HL-60/S4 (cell line): ENCODE data around the gene MSL3.

Experiments used
- in situ Hi-C: fragments of 300-500 bp; cut with MboI; formaldehyde crosslinking; loops from 2 replicates; pipeline ENCODE4 v1.14.3; 2022; ENCODE audit warnings: low sequenced_read_pairs

Gene MSL3

DNA sequence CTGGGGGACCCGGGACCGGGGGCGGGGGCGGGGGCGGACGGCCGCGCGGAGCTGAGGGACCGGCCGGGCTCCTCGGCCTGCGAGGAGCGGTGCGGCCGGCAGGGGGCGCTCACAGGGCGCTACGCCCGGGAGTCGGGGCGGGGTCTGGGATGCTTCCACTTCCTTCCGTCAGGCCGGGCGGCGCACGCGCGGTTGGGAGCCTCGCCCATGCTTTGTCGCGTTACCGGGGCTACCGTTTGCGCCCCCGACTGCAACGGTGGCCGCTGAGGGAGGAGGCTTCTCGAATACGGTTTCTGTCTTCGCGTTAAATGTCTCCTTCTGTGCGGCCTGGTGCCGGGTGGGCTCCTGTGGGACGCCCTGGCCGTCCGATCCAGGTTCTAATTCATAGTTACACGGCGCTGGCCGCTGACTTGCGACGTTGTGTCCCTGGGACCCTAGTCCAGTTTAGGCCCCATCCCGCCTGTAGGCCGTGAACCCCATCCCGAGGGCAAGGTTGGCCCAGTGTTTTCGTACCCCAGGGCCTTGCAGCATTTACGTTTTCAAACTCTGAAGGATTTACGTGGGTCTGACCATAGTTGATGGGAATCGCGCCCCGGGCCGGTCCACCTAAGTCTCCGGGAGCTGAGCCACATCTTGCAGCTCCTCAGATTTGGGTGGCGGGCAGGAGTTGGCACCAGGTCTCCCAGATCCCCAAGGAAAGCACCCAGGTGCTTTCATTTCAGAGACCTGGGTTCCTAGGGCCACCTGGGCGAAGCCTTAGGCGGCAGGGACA lies 549 bp downstream of the MSL3 start:
- in situ Hi-C loops, result loop anchor here (25.0 kb wide), 1 partner anchor 221 kb away; no protein-coding TSS in a partner anchor

- in situ Hi-C loops, result loop anchor here (25.0 kb wide), 1 partner anchor 222 kb away; no protein-coding TSS in a partner anchor
Measured at GRCh38 chrX:11759172-11759460, 1.1 kb downstream of the MSL3 start.

- in situ Hi-C loops, result loop anchor here (25.0 kb wide), 1 partner anchor 222 kb away; no protein-coding TSS in a partner anchor
Measured at GRCh38 chrX:11759461-11760311, 1.6 kb downstream of the MSL3 start.

- in situ Hi-C loops, result loop anchor here (25.0 kb wide), 1 partner anchor 224 kb away; no protein-coding TSS in a partner anchor
Measured at GRCh38 chrX:11760958-11761357, 2.9 kb downstream of the MSL3 start.

DNA sequence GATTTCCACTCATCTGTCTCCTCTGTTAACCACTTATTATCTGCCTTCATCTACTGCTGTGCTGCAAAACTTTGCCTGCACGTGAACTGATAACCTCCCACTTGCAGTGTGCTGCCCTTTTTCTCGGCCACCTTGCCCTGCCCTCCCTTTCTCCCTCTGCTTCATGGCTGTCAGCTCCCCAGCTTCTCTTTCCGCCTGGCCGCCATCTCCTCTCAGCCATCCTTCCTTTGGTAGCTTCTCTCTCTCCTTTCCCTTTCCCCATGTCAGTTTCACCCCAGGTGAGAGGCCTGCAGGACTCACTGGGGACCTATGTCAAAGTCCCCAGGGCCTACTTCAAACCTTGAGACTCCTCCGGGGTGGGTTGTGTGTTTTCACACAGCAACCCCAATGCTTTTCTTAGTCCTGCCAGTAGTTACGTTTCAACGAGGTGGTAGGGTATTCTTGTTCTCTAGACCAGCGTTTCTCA lies 6.6 kb downstream of the MSL3 start:
- in situ Hi-C loops, result loop anchor here (25.0 kb wide), 1 partner anchor 227 kb away; no protein-coding TSS in a partner anchor

DNA sequence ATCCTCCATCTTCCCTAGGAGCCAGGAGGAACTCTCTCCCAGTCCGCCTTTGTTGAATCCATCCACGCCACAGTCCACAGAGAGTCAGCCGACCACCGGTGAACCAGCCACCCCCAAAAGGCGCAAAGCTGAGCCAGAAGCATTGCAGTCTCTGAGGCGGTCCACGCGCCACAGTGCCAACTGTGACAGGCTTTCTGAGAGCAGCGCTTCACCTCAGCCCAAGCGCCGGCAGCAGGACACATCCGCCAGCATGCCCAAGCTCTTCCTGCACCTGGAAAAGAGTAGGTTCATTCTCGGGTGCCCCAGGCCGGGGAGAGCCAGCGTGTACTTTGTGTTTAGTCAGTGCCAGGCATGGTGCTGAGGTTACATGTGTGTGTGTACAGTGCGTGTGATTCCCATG lies 7.4 kb downstream of the MSL3 start:
- in situ Hi-C loops, result loop anchor here (25.0 kb wide), 1 partner anchor 228 kb away; no protein-coding TSS in a partner anchor

DNA sequence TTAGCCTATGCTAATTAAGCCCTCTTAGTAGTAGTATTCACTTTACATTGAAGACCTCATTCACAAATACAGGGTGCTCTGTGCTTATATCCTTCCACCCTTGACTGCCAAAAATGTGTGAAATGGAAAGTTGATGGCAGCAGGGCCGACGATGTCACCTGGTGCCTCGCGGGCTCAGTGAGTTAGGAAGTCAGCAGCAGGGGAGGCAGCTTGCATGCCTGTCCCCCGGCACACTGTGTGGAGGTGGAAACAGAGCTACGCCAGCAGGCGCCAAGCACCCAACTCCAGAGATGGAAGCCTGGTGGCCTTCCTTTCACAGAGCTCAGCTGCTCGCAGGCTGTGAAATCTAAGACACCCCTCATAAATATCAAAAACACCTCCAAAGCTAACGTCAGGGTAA lies 8.4 kb downstream of the MSL3 start:
- in situ Hi-C loops, result loop anchor here (25.0 kb wide), 1 partner anchor 229 kb away; no protein-coding TSS in a partner anchor

GRCh38 chrX:11768039-11768438 lies 10.0 kb downstream of the MSL3 start:
- in situ Hi-C loops, result loop anchor here (25.0 kb wide), 1 partner anchor 231 kb away; no protein-coding TSS in a partner anchor

DNA sequence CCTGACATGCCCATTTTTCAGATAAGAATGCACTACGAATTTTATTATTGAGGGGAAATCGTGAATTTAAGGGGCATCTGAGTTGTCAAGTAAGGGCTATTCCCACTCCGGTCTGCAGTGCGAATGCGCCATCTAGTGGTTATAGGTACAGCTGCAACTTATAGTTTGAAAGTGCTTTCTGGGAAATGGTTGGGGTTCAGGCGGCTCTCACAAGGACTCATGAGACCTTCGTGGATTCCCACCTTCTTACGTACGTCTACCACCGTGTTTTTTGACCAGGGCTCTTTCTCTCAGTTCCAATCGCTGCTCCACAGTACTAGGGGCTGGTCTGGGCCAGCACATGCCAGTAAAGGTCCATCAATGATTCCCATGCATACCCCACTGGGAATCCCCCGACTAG lies 12.3 kb downstream of the MSL3 start:
- in situ Hi-C loops, result loop anchor here (25.0 kb wide), 1 partner anchor 233 kb away; no protein-coding TSS in a partner anchor

DNA sequence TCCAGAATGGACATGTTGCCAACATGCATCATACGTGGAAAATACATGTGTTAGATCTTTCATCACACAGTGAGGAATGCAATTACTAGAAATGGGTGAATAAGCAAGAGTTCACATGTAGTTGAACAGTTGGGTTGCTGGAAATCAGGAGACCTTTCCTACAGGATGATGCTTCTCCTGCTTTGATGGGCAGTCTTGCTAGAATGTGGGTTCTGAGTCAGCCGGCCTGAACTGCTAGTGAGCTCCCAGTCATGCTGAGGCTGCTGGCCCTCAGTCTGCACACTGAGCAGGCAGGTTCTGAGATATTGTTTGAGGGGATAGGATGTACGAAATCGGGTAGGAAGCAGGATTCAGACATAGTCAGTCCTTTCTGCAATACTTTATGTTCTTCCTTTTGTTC lies 20.2 kb downstream of the MSL3 start:
- in situ Hi-C loops, result no loop called here

GRCh38 chrX:11781133-11781532 lies 23.1 kb downstream of the MSL3 start:
- in situ Hi-C loops, result no loop called here

- in situ Hi-C loops, result no loop called here
Measured at GRCh38 chrX:11781734-11782370, 23.8 kb downstream of the MSL3 start.

DNA sequence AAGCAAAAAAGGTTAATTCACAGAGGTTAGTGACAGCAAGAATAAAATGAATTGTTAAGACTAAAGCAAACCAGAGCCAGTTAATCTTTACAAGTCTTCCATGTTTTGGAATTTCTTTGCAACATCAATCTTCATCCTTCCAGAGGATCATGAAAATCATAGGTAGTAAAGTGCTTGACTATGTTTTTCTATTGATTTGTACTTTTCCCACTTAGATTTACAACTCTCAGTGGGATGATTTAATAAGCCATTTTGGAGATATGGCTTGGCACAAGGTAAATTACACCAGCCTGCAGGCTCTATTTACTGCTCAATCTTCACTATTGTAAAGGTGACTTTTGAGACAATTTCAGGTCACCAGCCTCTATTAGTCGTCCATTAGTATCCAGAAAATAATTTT lies 26.5 kb downstream of the MSL3 start:
- in situ Hi-C loops, result no loop called here

DNA sequence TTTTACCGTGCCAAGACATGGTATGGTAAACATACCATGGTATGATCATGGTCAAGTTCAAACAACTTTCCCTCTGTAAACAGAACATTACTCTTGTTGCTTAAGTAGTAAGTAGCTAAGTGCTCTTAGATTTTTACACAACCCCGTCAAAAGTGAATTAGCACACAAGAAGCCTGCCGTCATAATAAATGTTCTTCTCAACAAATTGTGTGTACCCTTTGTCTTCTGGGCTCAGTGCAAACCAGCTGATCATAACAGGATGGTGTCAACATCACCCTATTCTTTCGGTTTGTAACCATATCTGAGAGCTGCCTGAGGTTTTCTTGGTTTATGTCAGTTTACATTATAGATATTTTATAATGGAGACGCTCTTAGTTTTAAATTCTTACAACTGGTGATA lies 28.8 kb downstream of the MSL3 start:
- in situ Hi-C loops, result no loop called here

DNA sequence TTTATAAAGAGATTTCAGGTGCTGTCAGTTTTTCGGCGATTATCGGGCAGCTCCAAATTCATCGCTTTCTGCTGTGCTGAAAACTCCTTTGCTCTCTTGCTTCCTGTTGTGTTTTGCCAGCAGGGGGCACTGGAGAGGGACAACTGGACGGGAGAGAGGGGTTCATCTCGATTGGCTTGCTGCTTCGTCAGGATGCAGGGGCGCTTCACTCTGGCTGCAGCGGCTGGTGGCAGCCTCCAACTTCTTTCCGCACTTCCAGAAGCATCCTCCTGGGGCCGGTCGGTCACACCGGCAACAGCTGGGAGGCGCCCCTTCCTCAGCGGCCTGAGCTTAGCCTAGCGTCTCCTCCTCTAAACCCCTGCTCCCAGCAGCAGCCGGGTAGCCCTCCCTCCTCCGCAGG lies 29.5 kb downstream of the MSL3 start:
- in situ Hi-C loops, result no loop called here

DNA sequence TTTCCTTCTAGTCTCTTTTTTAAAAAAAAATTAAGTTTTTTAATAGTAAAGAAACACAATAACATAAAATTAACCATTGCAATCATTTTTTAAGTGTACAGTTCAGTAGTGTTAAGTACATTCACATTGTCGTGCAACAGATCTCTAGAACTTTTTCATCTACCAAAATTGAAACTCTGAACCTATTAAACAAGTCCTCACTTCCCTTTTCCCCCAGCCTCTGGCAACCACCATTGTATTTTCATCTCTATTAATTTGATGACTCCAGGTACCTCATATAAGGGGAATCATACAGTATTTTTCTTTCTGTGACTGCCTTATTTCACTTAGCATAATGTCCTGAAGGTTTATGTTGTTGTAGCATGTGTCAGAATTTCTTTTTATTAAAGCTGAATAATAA lies 31.8 kb downstream of the MSL3 start:
- in situ Hi-C loops, result no loop called here

GRCh38 chrX:11791090-11791489 lies 33.1 kb downstream of the MSL3 start:
- in situ Hi-C loops, result no loop called here

DNA sequence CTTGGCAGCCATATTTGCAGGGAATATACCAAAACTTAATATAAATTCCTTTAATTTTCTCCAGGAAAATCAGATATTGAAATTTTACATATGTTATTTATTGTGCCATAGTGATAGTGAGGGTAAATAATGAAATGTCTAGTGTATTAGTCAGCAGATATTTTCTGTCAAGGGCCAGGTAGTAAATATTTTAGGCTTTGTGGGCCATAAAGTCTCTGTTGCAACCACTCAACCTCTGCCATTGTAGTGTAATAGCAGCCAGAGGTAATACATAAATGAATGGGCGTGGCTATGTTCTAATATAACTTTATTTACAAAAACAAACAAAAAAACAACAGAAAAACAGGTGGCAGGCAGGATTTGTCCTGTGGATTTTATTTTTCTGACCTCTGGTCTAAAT lies 33.5 kb downstream of the MSL3 start:
- in situ Hi-C loops, result no loop called here

DNA sequence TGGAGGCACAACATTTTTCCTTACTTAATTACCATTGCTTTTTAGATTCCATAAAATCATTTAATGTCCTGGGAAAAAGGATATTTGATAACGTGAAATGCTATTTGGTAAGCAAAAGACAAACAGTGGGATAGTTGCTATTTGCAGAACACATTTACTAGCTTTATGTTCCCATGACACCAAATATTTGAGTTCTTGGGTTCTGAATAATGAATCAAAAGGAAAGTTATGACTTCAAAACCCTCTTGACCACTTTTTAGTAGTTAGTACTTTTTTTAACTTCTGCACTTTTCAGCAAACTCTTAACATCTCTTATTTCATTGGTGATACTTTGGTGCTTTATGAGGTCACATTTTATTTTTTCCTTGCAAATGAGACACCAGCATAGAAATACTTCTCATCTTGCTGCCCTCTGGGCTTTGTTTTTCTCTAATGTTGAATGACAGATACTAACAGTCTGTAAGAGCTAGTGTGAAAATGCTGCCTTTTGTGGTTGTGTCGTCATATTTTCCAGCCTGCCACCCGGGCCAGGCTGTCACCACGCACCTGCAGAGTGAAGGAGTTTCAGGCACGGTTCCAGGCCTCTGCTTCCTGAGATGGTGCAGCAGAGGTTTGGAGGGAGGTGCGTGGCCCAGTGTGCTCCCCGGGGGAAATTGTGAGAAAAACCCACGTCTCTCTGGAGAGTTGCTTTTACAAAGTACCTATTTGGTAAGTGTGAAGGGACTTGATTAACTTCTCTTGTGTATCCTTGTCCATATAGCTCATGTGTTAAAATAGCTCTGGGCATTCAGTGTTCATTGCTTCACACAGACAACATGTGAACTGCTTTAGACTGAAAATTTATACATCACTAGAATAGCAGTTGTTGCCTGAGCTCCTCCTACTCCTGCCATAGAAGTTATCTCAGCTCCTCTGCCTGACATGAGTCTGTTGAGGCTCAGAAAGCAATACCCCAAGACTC lies 34.7 kb downstream of the MSL3 start:
- in situ Hi-C loops, result no loop called here

GRCh38 chrX:11793734-11794133 lies 35.7 kb downstream of the MSL3 start:
- in situ Hi-C loops, result no loop called here
